GM18520 (cell line): ENCODE measurements around the gene DUSP8.

Experiments used
- ATAC-seq: cut with Tn5 transposase; IDR thresholded peaks from one replicate; pipeline ENCODE4 v1.9.1; 2021; ENCODE audit not compliant: unreplicated experiment

The DUSP8 gene

GRCh38 chr11:1533342-1533725 is 38.7 kb downstream of the DUSP8 start:
- ATAC-seq: no peak

GRCh38 chr11:1532606-1533341 is 39.3 kb downstream of the DUSP8 start:
- ATAC-seq: no peak

- no peak for ATAC-seq
Observed at GRCh38 chr11:1532014-1532586, 40.0 kb downstream of the DUSP8 start.

GRCh38 chr11:1531449-1532013 is 40.5 kb downstream of the DUSP8 start:
- no peak for ATAC-seq

- no peak for ATAC-seq
Observed at GRCh38 chr11:1530686-1531448, 41.2 kb downstream of the DUSP8 start.

- no peak for ATAC-seq
Observed at GRCh38 chr11:1529774-1530173, 42.3 kb downstream of the DUSP8 start.

GRCh38 chr11:1529286-1529685 is 42.8 kb downstream of the DUSP8 start:
- no peak for ATAC-seq

GRCh38 chr11:1528710-1529109 is 43.4 kb downstream of the DUSP8 start:
- ATAC-seq: no peak

- no peak for ATAC-seq
Observed at GRCh38 chr11:1526785-1527184, 45.3 kb downstream of the DUSP8 start.

GRCh38 chr11:1523779-1524178 is 48.3 kb downstream of the DUSP8 start:
- no peak for ATAC-seq

- no peak for ATAC-seq
Observed at GRCh38 chr11:1523077-1523476, 49.0 kb downstream of the DUSP8 start.

GRCh38 chr11:1522081-1522424 is 50.0 kb downstream of the DUSP8 start:
- no peak for ATAC-seq

GRCh38 chr11:1521382-1522080 is 50.5 kb downstream of the DUSP8 start:
- ATAC-seq: peak; percentile 71

GRCh38 chr11:1520663-1521267 is 51.3 kb downstream of the DUSP8 start:
- no peak for ATAC-seq

GRCh38 chr11:1520209-1520662 is 51.8 kb downstream of the DUSP8 start:
- no peak for ATAC-seq

- ATAC-seq: no peak
Observed at GRCh38 chr11:1519028-1520010, 52.8 kb downstream of the DUSP8 start.

GRCh38 chr11:1518301-1518700 is 53.8 kb downstream of the DUSP8 start:
- no peak for ATAC-seq

- no peak for ATAC-seq
Observed at GRCh38 chr11:1517117-1518005, 54.7 kb downstream of the DUSP8 start.
